ENCODE data around the gene ESRRB. TPM values are rescaled to one million over a fixed set of nuclear protein-coding genes. Genes with fewer than 3 reads are reported as not detected.
A peak's percentile ranks its signal among the peaks of the same experiment; 100 is the strongest.

The ESRRB gene
- total RNA-seq, 1 donor from 2014 or later: 0.16 TPM

- peak; percentile 91 for TF ChIP-seq CTCF (IDR thresholded peaks at IDR 0.05; ENCODE audit: unreplicated experiment)
- Mint-ChIP-seq H3K4me3 (no peak overlapping the region), H3K27ac (peak overlapping the region; percentile 78), H3K36me3 (no peaks in the 10 kb centered on the region), H3K4me1 (peaks cover 51% of the 10 kb centered on the region), H3K27me3 (ENCODE audit: low read depth) (no peaks in the 10 kb centered on the region), H3K9me3 (no peaks in the 10 kb centered on the region)
- DNase-seq (ENCODE audit: low spot score in 2 of 2, unreplicated experiment in 2 of 2): peak in 1 of 2 experiments; percentile 55
Observed at GRCh38 chr14:76546426-76547221, 170.7 kb downstream of the ESRRB start.

GRCh38 chr14:76547831-76548230 lies 171.9 kb downstream of the ESRRB start:
- Mint-ChIP-seq H3K4me3 (no peak overlapping the region), H3K27ac (peak overlapping the region; percentile 54), H3K27me3 (ENCODE audit: low read depth) (no peaks in the 10 kb centered on the region), H3K36me3 (no peaks in the 10 kb centered on the region), H3K4me1 (peaks cover 43% of the 10 kb centered on the region), H3K9me3 (no peaks in the 10 kb centered on the region)
- DNase-seq (ENCODE audit: low spot score in 2 of 2, unreplicated experiment in 2 of 2): no peak
- TF ChIP-seq CTCF (IDR thresholded peaks at IDR 0.05; ENCODE audit: unreplicated experiment): no peak

DNA sequence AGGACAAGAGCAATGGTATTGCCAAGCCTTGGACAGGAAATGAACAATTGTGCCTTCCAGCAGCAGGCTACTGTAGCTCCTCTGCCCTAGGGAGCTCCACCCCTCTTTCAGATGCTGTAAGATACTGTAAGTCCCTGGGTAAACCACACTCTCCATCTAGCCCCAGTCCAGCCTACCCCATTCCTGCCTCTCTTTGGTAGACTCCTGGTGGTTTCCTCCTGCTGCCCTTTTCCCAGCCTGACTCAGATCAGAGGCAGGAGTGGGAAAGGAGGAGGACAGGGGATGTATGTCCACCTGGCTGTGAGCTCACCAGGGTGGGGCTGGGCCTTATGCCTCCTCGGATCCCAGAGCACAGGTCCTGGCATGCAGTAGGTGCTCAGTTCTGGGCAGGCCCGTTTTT lies 174.6 kb downstream of the ESRRB start:
- no peak overlapping the region for H3K4me3 Mint-ChIP-seq
- DNase-seq (ENCODE audit: low spot score in 2 of 2, unreplicated experiment in 2 of 2): no peak
- no peaks in the 10 kb centered on the region for H3K27me3 Mint-ChIP-seq (ENCODE audit: low read depth)
- no peak overlapping the region for H3K27ac Mint-ChIP-seq
- peaks cover 35% of the 10 kb centered on the region for H3K4me1 Mint-ChIP-seq
- TF ChIP-seq CTCF (IDR thresholded peaks at IDR 0.05; ENCODE audit: unreplicated experiment): no peak
- no peaks in the 10 kb centered on the region for H3K9me3 Mint-ChIP-seq
- no peaks in the 10 kb centered on the region for H3K36me3 Mint-ChIP-seq

DNA sequence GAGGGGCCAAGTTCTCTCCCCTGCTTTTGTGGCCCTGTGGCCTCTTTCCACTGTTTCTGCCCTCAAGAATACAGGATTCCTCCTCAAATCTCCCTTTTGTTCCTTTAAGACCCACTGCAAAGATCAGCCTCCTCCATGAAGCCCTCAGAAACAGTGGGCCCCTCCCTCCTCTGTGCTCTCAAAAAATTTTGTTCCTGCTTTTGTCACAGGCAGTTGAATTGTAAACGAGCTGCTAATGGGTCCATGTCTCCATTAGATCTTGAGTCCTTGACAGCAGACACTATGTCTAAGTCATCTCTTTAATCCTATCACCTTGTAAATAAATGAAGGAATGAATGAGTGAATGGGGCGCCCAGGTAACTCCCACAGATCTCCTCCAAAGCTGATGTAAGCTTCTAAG lies 175.2 kb downstream of the ESRRB start:
- no peak for TF ChIP-seq CTCF (IDR thresholded peaks at IDR 0.05; ENCODE audit: unreplicated experiment)
- no peaks in the 10 kb centered on the region for H3K36me3 Mint-ChIP-seq
- no peak overlapping the region for H3K27ac Mint-ChIP-seq
- no peak overlapping the region for H3K4me3 Mint-ChIP-seq
- H3K4me1 Mint-ChIP-seq: peaks cover 31% of the 10 kb centered on the region
- DNase-seq (ENCODE audit: low spot score in 2 of 2, unreplicated experiment in 2 of 2): no peak
- H3K9me3 Mint-ChIP-seq: no peaks in the 10 kb centered on the region
- no peaks in the 10 kb centered on the region for H3K27me3 Mint-ChIP-seq (ENCODE audit: low read depth)

Other genes starting within 250 kb of the ESRRB start
- 74.9 to 83.1 TPM (median 80.7 TPM) in 3 replicates for gene GPATCH2L, start 224.2 kb upstream of the ESRRB start, total RNA-seq

Data from mesothelial cell of epicardium (in vitro differentiated cells).